Vagina (tissue), 2 donors: ENCODE data around the gene UBE2I.

ENCODE experiments used
- POLR2A ChIP-seq, 2 donors: fragments of 450-650 bp; IDR thresholded peaks; one replicate each; pipeline ENCODE4 v1.6.1; 2017; ENCODE audit warnings: antibody characterized with exemption in 2 of 2, mild to moderate bottlenecking in 2 of 2, moderate library complexity in 2 of 2
- TF ChIP-seq, protein P1 (sequence below), 3 experiments: fragments of 450-650 bp in 2 of 3; fragments of 200-600 bp in 1 of 3; sonication (generic) in 1 of 3; IDR thresholded peaks; one replicate each; pipeline ENCODE4 v1.5.1; 2017 to 2019; ENCODE audit warnings: antibody characterized with exemption in 3 of 3, mild to moderate bottlenecking in 2 of 3, moderate library complexity in 2 of 3

DNA sequence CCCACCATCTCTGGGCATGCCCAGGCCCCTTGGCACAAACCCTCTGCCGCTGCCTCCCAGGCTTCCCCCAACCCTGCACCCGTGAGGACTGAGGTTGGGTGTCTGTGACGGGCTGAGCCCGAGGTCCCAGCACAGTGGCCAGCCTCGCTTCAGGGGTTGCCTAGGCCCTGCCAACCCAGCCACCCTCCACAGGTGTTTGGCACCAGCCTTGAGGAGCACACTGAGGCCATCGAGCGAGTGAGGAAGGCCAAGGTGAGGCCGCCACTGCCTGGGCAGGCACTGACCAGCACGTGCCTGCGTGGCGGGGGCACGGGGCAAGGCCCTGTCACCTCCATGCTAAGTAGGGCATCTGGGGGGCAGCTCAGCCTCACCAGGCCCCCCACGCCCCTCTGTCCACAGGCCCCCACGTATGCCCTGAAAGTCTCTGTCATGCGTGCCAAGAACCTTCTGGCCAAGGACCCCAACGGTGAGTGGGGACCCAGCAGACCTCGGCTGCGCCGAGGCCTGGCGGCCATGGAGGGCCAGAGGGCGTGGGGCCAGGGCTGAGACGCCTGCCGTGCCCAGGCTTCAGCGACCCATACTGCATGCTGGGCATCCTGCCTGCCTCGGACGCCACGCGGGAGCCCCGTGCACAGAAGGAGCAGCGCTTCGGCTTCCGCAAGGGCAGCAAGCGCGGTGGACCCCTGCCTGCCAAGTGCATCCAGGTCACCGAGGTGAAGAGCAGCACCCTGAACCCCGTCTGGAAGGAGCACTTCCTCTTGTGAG is 31.5 kb downstream of the UBE2I start:
- TF ChIP-seq POLR2A (IDR thresholded peaks at IDR 0.05): no peak
- TF ChIP-seq, protein P1, sequence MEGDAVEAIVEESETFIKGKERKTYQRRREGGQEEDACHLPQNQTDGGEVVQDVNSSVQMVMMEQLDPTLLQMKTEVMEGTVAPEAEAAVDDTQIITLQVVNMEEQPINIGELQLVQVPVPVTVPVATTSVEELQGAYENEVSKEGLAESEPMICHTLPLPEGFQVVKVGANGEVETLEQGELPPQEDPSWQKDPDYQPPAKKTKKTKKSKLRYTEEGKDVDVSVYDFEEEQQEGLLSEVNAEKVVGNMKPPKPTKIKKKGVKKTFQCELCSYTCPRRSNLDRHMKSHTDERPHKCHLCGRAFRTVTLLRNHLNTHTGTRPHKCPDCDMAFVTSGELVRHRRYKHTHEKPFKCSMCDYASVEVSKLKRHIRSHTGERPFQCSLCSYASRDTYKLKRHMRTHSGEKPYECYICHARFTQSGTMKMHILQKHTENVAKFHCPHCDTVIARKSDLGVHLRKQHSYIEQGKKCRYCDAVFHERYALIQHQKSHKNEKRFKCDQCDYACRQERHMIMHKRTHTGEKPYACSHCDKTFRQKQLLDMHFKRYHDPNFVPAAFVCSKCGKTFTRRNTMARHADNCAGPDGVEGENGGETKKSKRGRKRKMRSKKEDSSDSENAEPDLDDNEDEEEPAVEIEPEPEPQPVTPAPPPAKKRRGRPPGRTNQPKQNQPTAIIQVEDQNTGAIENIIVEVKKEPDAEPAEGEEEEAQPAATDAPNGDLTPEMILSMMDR (IDR thresholded peaks at IDR 0.05): no peak
